Transverse colon (tissue), 3 donors: ENCODE measurements around the gene ZNF664.

Source experiments
- EP300 ChIP-seq: sonication (generic); formaldehyde crosslinking; IDR thresholded peaks from one replicate; pipeline ENCODE4 v1.6.1; 2017; ENCODE audit warnings: antibody characterized with exemption, low read depth
- POLR2A ChIP-seq: fragments of 450-650 bp; IDR thresholded peaks from one replicate; pipeline ENCODE4 v1.6.1; 2016; ENCODE audit warnings: antibody characterized with exemption, mild to moderate bottlenecking, moderate library complexity
- TF ChIP-seq, protein P1 (sequence below), 5 experiments: fragments of 200-600 bp in 3 of 5; fragments of 450-650 bp in 2 of 5; sonication (generic) in 3 of 5; IDR thresholded peaks; 1 replicate in 2 of 5; 2 replicates in 3 of 5; pipeline ENCODE4 v1.5.1; 2016 to 2017; ENCODE audit warnings: antibody characterized with exemption in 5 of 5, inconsistent platforms in 3 of 5, mild to moderate bottlenecking in 2 of 5, moderate library complexity in 1 of 5

DNA sequence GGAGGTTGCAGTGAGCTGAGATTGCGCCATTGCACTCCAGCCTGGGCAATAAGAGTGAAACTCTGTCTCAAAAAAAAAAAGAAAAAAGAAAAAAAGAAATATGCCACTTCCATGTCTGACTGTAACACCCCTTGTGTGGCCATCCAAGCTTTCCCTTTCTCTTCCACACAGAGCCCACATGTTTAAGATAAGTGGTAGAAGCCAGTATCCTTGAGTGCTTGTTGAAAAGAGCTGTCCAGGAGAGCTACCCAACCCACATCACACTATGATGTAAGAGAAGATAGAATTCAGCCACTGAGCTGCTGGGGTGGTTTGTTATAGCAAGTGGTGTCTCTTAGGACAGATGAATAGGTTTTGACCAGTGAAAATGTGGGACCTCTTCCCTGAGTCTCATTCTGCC lies 82.1 kb downstream of the ZNF664 start:
- TF ChIP-seq POLR2A (no peak), EP300 (no peak)
- TF ChIP-seq, protein P1, sequence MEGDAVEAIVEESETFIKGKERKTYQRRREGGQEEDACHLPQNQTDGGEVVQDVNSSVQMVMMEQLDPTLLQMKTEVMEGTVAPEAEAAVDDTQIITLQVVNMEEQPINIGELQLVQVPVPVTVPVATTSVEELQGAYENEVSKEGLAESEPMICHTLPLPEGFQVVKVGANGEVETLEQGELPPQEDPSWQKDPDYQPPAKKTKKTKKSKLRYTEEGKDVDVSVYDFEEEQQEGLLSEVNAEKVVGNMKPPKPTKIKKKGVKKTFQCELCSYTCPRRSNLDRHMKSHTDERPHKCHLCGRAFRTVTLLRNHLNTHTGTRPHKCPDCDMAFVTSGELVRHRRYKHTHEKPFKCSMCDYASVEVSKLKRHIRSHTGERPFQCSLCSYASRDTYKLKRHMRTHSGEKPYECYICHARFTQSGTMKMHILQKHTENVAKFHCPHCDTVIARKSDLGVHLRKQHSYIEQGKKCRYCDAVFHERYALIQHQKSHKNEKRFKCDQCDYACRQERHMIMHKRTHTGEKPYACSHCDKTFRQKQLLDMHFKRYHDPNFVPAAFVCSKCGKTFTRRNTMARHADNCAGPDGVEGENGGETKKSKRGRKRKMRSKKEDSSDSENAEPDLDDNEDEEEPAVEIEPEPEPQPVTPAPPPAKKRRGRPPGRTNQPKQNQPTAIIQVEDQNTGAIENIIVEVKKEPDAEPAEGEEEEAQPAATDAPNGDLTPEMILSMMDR (IDR thresholded peaks at IDR 0.05), result no peak
